Frontal cortex (tissue), 4 donors: ENCODE results near the gene ZSWIM4. TPM values are rescaled to one million over a fixed set of nuclear protein-coding genes. Genes with fewer than 3 reads are reported as not detected.

Source experiments
- DNase-seq, 2 donors: peaks; one replicate each; pipeline ENCODE4 v3.0.0; 2012; ENCODE audit warnings: low spot score in 2 of 2
- FAIRE-seq: peaks from 2 replicates; lab custom pipeline; 2012; peaks lifted over from hg19 to GRCh38; lab: Jason Lieb, UNC
- total RNA-seq: library from RNA; depleted of rRNA; stranded (reverse); fragments of >200 nt; gene quantifications from one replicate; pipeline ENCODE4 v1.2.3, GENCODE V29; 2014
- donor health status: control.
- donor health status: control.
- donor health status: control.

The ZSWIM4 gene
- total RNA-seq, 1 donor from 2014 or later = 6.9 TPM

- FAIRE-seq = no peak
- DNase-seq = peak in 1 of 2 donors; percentile 49
Observed at GRCh38 chr19:13864667-13865570, 69.7 kb downstream of the ZSWIM4 start.

GRCh38 chr19:13865571-13866462, 70.6 kb downstream of the ZSWIM4 start:
- DNase-seq = peak in 1 of 2 donors; percentile 65
- FAIRE-seq = no peak

- no peak for FAIRE-seq
Observed at GRCh38 chr19:13866463-13867046, 71.3 kb downstream of the ZSWIM4 start.

GRCh38 chr19:13868663-13869062, 73.4 kb downstream of the ZSWIM4 start:
- FAIRE-seq = no peak
- DNase-seq = peak in 1 of 2 donors; percentile 22

More at GRCh38 chr19:13866463-13867046, 71.3 kb downstream of the ZSWIM4 start:
- peak in 1 of 2 donors; percentile 49 for DNase-seq

GRCh38 chr19:13869281-13869680, 74.0 kb downstream of the ZSWIM4 start:
- FAIRE-seq (no peak), DNase-seq (peak in 1 of 2 donors; percentile 17)

- FAIRE-seq = no peak
Observed at GRCh38 chr19:13870873-13871272, 75.6 kb downstream of the ZSWIM4 start.

GRCh38 chr19:13872339-13872694, 77.1 kb downstream of the ZSWIM4 start:
- peak in 1 of 2 donors; percentile 19 for DNase-seq
- FAIRE-seq = no peak

More at GRCh38 chr19:13870873-13871272, 75.6 kb downstream of the ZSWIM4 start:
- DNase-seq = no peak

GRCh38 chr19:13872695-13873389, 77.6 kb downstream of the ZSWIM4 start:
- no peak for FAIRE-seq
- peak in 1 of 2 donors; percentile 42 for DNase-seq

- peak in 1 of 2 donors; percentile 20 for DNase-seq
- FAIRE-seq = no peak
Observed at GRCh38 chr19:13873834-13874515, 78.7 kb downstream of the ZSWIM4 start.

GRCh38 chr19:13875824-13876223, 80.6 kb downstream of the ZSWIM4 start:
- DNase-seq (peak in 1 of 2 donors; percentile 24), FAIRE-seq (no peak)

- DNase-seq (no peak), FAIRE-seq (no peak)
Observed at GRCh38 chr19:13876834-13877233, 81.6 kb downstream of the ZSWIM4 start, which contains the start of gene NANOS3. Gene NANOS3, plus strand, starts transcription at chr19:13877134. Its CDS starts 115 bp downstream, at chr19:13877249.

GRCh38 chr19:13877303-13877702, 82.1 kb downstream of the ZSWIM4 start:
- FAIRE-seq (no peak), DNase-seq (peak in 1 of 2 donors; percentile 20)

- FAIRE-seq = peak; percentile 84
- DNase-seq = peak; percentile 91 to 99
Observed at GRCh38 chr19:13880059-13881043, 85.1 kb downstream of the ZSWIM4 start.

- FAIRE-seq = no peak
- DNase-seq = no peak
Observed at GRCh38 chr19:13881251-13881691, 86.0 kb downstream of the ZSWIM4 start.
